GM19238 (cell line): ENCODE measurements around the gene RNPEPL1.
"Not testable (repeated sequence)": the region's sequence is repeated elsewhere in the genome, so short reads cannot be mapped to it uniquely, and the experiment has no call there.

Experiments used
- DNase-seq: peaks from one replicate; pipeline ENCODE4 v3.0.0; 2011; ENCODE audit warnings: low spot score; ENCODE audit not compliant: insufficient read length

Gene RNPEPL1

GRCh38 chr2:240567872-240568677, at the start of gene RNPEPL1:
Gene RNPEPL1 (plus strand): TSS chr2:240568484. CDS start chr2:240568587, 103 bp downstream.
- DNase-seq: peak; percentile 63

- DNase-seq: no peak
Observed at GRCh38 chr2:240518981-240519380, 49.3 kb upstream of the RNPEPL1 start.

GRCh38 chr2:240519396-240520129, 48.7 kb upstream of the RNPEPL1 start:
- DNase-seq: no peak

- DNase-seq: no peak
Observed at GRCh38 chr2:240520130-240520973, 47.9 kb upstream of the RNPEPL1 start.

- DNase-seq: no peak
Observed at GRCh38 chr2:240520974-240521350, 47.3 kb upstream of the RNPEPL1 start.

- DNase-seq: not testable (repeated sequence)
Observed at GRCh38 chr2:240521885-240522284, 46.4 kb upstream of the RNPEPL1 start.

GRCh38 chr2:240522406-240522805, 45.9 kb upstream of the RNPEPL1 start:
- no peak for DNase-seq

GRCh38 chr2:240523451-240524281, 44.6 kb upstream of the RNPEPL1 start:
- DNase-seq: no peak

- DNase-seq: no peak
Observed at GRCh38 chr2:240524963-240525718, 43.1 kb upstream of the RNPEPL1 start.

- no peak for DNase-seq
Observed at GRCh38 chr2:240525802-240526201, 42.5 kb upstream of the RNPEPL1 start.

GRCh38 chr2:240526521-240526920, 41.8 kb upstream of the RNPEPL1 start:
- DNase-seq: no peak

GRCh38 chr2:240527153-240527750, 41.0 kb upstream of the RNPEPL1 start:
- DNase-seq: no peak

- DNase-seq: no peak
Observed at GRCh38 chr2:240528406-240529040, 39.8 kb upstream of the RNPEPL1 start.

GRCh38 chr2:240529344-240529999, 38.8 kb upstream of the RNPEPL1 start:
- no peak for DNase-seq

- DNase-seq: no peak
Observed at GRCh38 chr2:240530181-240530580, 38.1 kb upstream of the RNPEPL1 start.

GRCh38 chr2:240531038-240531437, 37.2 kb upstream of the RNPEPL1 start:
- DNase-seq: no peak

- DNase-seq: no peak
Observed at GRCh38 chr2:240532031-240532775, 36.1 kb upstream of the RNPEPL1 start.
